Left ventricle myocardium inferior (tissue), 1 donor: ENCODE results near the gene NHLH1. TPM values are rescaled to one million over a fixed set of nuclear protein-coding genes. Genes with fewer than 3 reads are reported as not detected.

ENCODE experiments used
- DNase-seq: peaks from one replicate; pipeline ENCODE4 v3.0.0-alpha.2; 2020
- H3K27ac ChIP-seq: fragments of 200-600 bp; replicated peaks from 2 replicates; pipeline ENCODE4 v1.8.0; 2021
- H3K27me3 ChIP-seq: fragments of 200-600 bp; 2 replicates; pipeline ENCODE4 v1.8.0; 2021; ENCODE audit warnings: low read depth
- H3K36me3 ChIP-seq: fragments of 200-600 bp; 2 replicates; pipeline ENCODE4 v1.8.0; 2021
- H3K4me1 ChIP-seq: fragments of 200-600 bp; 2 replicates; pipeline ENCODE4 v1.8.0; 2021
- H3K4me3 ChIP-seq: fragments of 200-600 bp; 2 replicates; pipeline ENCODE4 v1.8.0; 2021; ENCODE audit warnings: mild to moderate bottlenecking, moderate library complexity
- H3K9me3 ChIP-seq: fragments of 200-600 bp; replicated peaks from 2 replicates; pipeline ENCODE4 v1.8.0; 2021
- CTCF ChIP-seq: fragments of 200-600 bp; IDR thresholded peaks from 2 replicates; pipeline ENCODE4 v1.8.0; 2021; ENCODE audit warnings: antibody characterized with exemption, mild to moderate bottlenecking, borderline replicate concordance
- intact Hi-C: fragments of 100-400 bp; cut with micrococcal nuclease; formaldehyde crosslinking; loops from one replicate; pipeline ENCODE4 v1.11.0; 2022
- total RNA-seq: library from RNA; stranded (reverse); fragmentation: NEBNext Ultra II Directional; extraction: Animal tissue kit (Norgen Biotek cat#: 25700); gene quantifications from one replicate; pipeline ENCODE4 v1.2.1, GENCODE V29; 2021
- donor health status: DM: no; HTN: yes; CAD: no; lungs with severe emphysema.

NHLH1 gene
- total RNA-seq, 1 donor from 2014 or later = not detected

GRCh38 chr1:160358073-160358472 is 8.8 kb upstream of the NHLH1 start:
- no peak overlapping the region for H3K4me3 ChIP-seq
- H3K27ac ChIP-seq = no peak overlapping the region
- TF ChIP-seq CTCF = no peak
- no peaks in the 10 kb centered on the region for H3K27me3 ChIP-seq
- intact Hi-C loops = no loop called here
- no peak for DNase-seq
- H3K9me3 ChIP-seq = no peaks in the 10 kb centered on the region
- H3K36me3 ChIP-seq = peaks cover 64% of the 10 kb centered on the region
- no peaks in the 10 kb centered on the region for H3K4me1 ChIP-seq

- no peaks in the 10 kb centered on the region for H3K9me3 ChIP-seq
- no peak overlapping the region for H3K27ac ChIP-seq
- DNase-seq = no peak
- H3K36me3 ChIP-seq = peaks cover 47% of the 10 kb centered on the region
- no peak for TF ChIP-seq CTCF
- no peaks in the 10 kb centered on the region for H3K27me3 ChIP-seq
- no peak overlapping the region for H3K4me3 ChIP-seq
- no peaks in the 10 kb centered on the region for H3K4me1 ChIP-seq
- intact Hi-C loops = no loop called here
These were observed 7.2 kb upstream of the NHLH1 start for GRCh38 chr1:160359559-160360226.

GRCh38 chr1:160360227-160360695 is 6.6 kb upstream of the NHLH1 start:
- no peak overlapping the region for H3K27ac ChIP-seq
- intact Hi-C loops = no loop called here
- peaks cover 42% of the 10 kb centered on the region for H3K36me3 ChIP-seq
- H3K4me1 ChIP-seq = no peaks in the 10 kb centered on the region
- H3K27me3 ChIP-seq = no peaks in the 10 kb centered on the region
- no peak for TF ChIP-seq CTCF
- H3K9me3 ChIP-seq = no peaks in the 10 kb centered on the region
- no peak for DNase-seq
- no peak overlapping the region for H3K4me3 ChIP-seq

GRCh38 chr1:160361199-160361598 is 5.7 kb upstream of the NHLH1 start:
- Histone ChIP-seq H3K4me3 (no peak overlapping the region), H3K27me3 (no peaks in the 10 kb centered on the region), H3K27ac (no peak overlapping the region), H3K4me1 (no peaks in the 10 kb centered on the region), H3K9me3 (no peaks in the 10 kb centered on the region), H3K36me3 (peaks cover 32% of the 10 kb centered on the region)
- no peak for TF ChIP-seq CTCF
- no peak for DNase-seq
- intact Hi-C loops = no loop called here

GRCh38 chr1:160361814-160362167 is 5.1 kb upstream of the NHLH1 start:
- H3K9me3 ChIP-seq = no peaks in the 10 kb centered on the region
- intact Hi-C loops = no loop called here
- no peak for DNase-seq
- peaks cover 26% of the 10 kb centered on the region for H3K36me3 ChIP-seq
- H3K27me3 ChIP-seq = peaks cover 2% of the 10 kb centered on the region
- H3K4me3 ChIP-seq = no peak overlapping the region
- no peak overlapping the region for H3K27ac ChIP-seq
- no peaks in the 10 kb centered on the region for H3K4me1 ChIP-seq
- no peak for TF ChIP-seq CTCF
